Measurements from ENCODE around the gene CHRNB1. TPM values are rescaled to one million over a fixed set of nuclear protein-coding genes. Genes with fewer than 3 reads are reported as not detected.
A peak's percentile ranks its signal among the peaks of the same experiment; 100 is the strongest.

The CHRNB1 gene
- total RNA-seq, 1 experiment from 2014 or later, result 12.7 TPM

- TF ChIP-seq, protein P1, sequence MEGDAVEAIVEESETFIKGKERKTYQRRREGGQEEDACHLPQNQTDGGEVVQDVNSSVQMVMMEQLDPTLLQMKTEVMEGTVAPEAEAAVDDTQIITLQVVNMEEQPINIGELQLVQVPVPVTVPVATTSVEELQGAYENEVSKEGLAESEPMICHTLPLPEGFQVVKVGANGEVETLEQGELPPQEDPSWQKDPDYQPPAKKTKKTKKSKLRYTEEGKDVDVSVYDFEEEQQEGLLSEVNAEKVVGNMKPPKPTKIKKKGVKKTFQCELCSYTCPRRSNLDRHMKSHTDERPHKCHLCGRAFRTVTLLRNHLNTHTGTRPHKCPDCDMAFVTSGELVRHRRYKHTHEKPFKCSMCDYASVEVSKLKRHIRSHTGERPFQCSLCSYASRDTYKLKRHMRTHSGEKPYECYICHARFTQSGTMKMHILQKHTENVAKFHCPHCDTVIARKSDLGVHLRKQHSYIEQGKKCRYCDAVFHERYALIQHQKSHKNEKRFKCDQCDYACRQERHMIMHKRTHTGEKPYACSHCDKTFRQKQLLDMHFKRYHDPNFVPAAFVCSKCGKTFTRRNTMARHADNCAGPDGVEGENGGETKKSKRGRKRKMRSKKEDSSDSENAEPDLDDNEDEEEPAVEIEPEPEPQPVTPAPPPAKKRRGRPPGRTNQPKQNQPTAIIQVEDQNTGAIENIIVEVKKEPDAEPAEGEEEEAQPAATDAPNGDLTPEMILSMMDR (conservative IDR thresholded peaks at IDR 0.05), result no peak
- peaks cover 8% of the 10 kb centered on the region; the same call in 1 of the 2 replicates for H3K4me1 ChIP-seq (ENCODE audit: insufficient read depth, low read length)
- H3K23ac ChIP-seq (ENCODE audit: insufficient read length, low read depth, low read length), result no peak overlapping the region
- H3K4me3 Mint-ChIP-seq, result no peak overlapping the region
- no peak overlapping the region for H2BK120ac ChIP-seq (ENCODE audit: low read depth, low read length, poor library complexity, severe bottlenecking)
- no peak overlapping the region for H2BK12ac ChIP-seq (ENCODE audit: insufficient read length, low read depth, low read length)
- no peaks in the 10 kb centered on the region for H3K79me1 ChIP-seq (ENCODE audit: insufficient read depth, low read depth, low read length, poor library complexity, severe bottlenecking)
- H3K36me3 Mint-ChIP-seq (ENCODE audit: insufficient read depth in 1 of 3, low read depth in 3 of 3), result peaks cover 3 to 20% (median 18%) of the 10 kb centered on the region in 3 experiments; a peak in 5 of 7 replicates
- H4K91ac ChIP-seq (ENCODE audit: insufficient read length, low read depth, low read length), result no peak overlapping the region
- no peak overlapping the region for H2AK5ac ChIP-seq (ENCODE audit: insufficient read length, low read length)
- no peak overlapping the region for H4K8ac ChIP-seq (replicated peaks; ENCODE audit: insufficient read length, low read depth, low read length)
- H3K9ac ChIP-seq (ENCODE audit: extremely low read depth, insufficient read length, low read length), result no peak overlapping the region
- H3K27me3 ChIP-seq (ENCODE audit: insufficient read depth, low read length), result no peaks in the 10 kb centered on the region
- no CpG with 5 or more reads among the region's 33 CpGs for WGBS (ENCODE audit: extremely low coverage, insufficient read length, low lambda C conversion rate)
- peaks cover 7 to 13% of the 10 kb centered on the region in 2 experiments for H3K4me1 Mint-ChIP-seq
- H3K56ac ChIP-seq (ENCODE audit: insufficient read length, low read depth, low read length), result no peak overlapping the region
- H2BK15ac ChIP-seq (ENCODE audit: low read depth, low read length), result no peak overlapping the region
- H2BK20ac ChIP-seq (ENCODE audit: low read depth, low read length, poor library complexity, severe bottlenecking), result no peak overlapping the region
- peaks cover 2% of the 10 kb centered on the region for H4K20me1 ChIP-seq (ENCODE audit: control insufficient read depth, insufficient read depth, insufficient read length)
- H3K27me3 Mint-ChIP-seq (ENCODE audit: low read depth), result no peaks in the 10 kb centered on the region
- H3K79me2 ChIP-seq (ENCODE audit: insufficient read depth, low read length), result no peaks in the 10 kb centered on the region
- no peak for DNase-seq
- no peak overlapping the region for H3K4me2 ChIP-seq (ENCODE audit: insufficient read depth, insufficient read length, low read length)
- peak overlapping the region in 2 of 3 experiments; percentile 59 to 93; a peak in 3 of 7 replicates for H3K27ac Mint-ChIP-seq
- H3T11ph ChIP-seq (ENCODE audit: low read length), result no peak overlapping the region
- no peak overlapping the region for H3K27ac ChIP-seq (ENCODE audit: insufficient read length, low read depth, low read length)
- no peak overlapping the region for H2AFZ ChIP-seq (ENCODE audit: low read length)
- no peaks in the 10 kb centered on the region for H3K9me3 ChIP-seq (ENCODE audit: control insufficient read depth, low read depth, low read length)
- H3K4ac ChIP-seq (ENCODE audit: low read depth, low read length), result no peak overlapping the region
- H3K9me3 Mint-ChIP-seq, result no peaks in the 10 kb centered on the region
- H4K5ac ChIP-seq (ENCODE audit: insufficient read length, low read depth, low read length), result no peak overlapping the region
- H3K18ac ChIP-seq (ENCODE audit: insufficient read length, low read depth, low read length), result no peak overlapping the region
- no peaks in the 10 kb centered on the region for H3K23me2 ChIP-seq (ENCODE audit: insufficient read length, low read depth, low read length, poor library complexity, severe bottlenecking)
- no peak overlapping the region for H3K14ac ChIP-seq (ENCODE audit: insufficient read depth, low read length)
- no peak overlapping the region for H2BK5ac ChIP-seq (ENCODE audit: insufficient read length, low read length)
Measured at GRCh38 chr17:7465597-7466275, 20.9 kb downstream of the CHRNB1 start.
